ENCODE results near the gene FOXI2. TPM values are rescaled to one million over a fixed set of nuclear protein-coding genes. Genes with fewer than 3 reads are reported as not detected.

FOXI2 gene
- total RNA-seq, 1 donor from 2014 or later, result not detected

DNA sequence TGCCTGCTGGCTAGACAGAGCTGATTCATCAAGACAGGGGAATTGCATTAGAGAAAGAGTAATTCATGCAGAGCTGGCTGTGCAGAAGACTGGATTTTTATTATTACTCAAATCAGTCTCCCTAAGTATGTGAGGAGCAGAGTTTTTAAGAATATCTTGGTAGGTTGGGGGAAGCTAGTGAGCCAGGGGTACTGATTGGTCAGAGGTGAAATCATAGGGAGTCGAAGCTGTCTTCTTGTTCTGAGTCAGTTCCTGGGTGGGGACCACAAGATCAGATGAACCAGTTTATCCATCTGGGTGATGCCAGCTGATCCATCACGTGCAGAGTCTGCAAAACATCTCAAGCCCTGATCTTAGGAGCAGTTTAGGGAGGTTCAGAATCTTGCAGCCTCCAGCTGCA lies 39.8 kb downstream of the FOXI2 start:
- Histone ChIP-seq H3K27me3 (ENCODE audit: control insufficient read depth in 3 of 3, insufficient read depth in 3 of 3, low read length in 3 of 3) (peaks cover 0 to 4% (median 0%) of the 10 kb centered on the region in 3 donors), H3K4me1 (ENCODE audit: control insufficient read depth in 3 of 3, insufficient read depth in 3 of 3, low read length in 3 of 3) (no peaks in the 10 kb centered on the region), H3K9me3 (ENCODE audit: control insufficient read depth in 3 of 3, low read length in 3 of 3) (no peaks in the 10 kb centered on the region), H3K9ac (ENCODE audit: low read depth in 1 of 3, low read length in 3 of 3) (no peak overlapping the region), H3K36me3 (ENCODE audit: control insufficient read depth in 3 of 3, insufficient read depth in 3 of 3, low read length in 3 of 3) (no peaks in the 10 kb centered on the region), H3K4me3 (ENCODE audit: low read length in 3 of 3) (no peak overlapping the region), H3K27ac (ENCODE audit: low read depth, low read length) (no peak overlapping the region)

DNA sequence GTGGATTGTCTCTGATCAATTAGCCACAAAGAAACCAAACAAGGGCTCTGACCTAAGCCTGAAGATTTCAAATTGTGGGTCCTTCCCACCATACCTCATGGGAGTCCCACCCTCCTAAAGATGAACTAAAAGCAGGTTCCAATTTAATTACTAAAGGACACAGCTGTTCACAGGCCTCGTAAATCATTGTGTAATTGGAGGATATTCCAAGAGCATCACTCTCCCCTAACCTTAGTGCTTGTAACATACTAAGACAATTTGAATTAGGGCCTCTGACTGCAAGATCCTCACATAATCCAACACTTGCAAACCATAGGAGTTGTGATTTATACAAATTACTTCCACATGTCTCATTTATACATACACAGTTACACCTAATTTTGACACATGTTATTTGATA lies 44.4 kb downstream of the FOXI2 start:
- no peak overlapping the region for H3K9ac ChIP-seq (ENCODE audit: low read depth in 1 of 3, low read length in 3 of 3)
- H3K4me3 ChIP-seq (ENCODE audit: low read length in 3 of 3), result no peak overlapping the region
- no peaks in the 10 kb centered on the region for H3K4me1 ChIP-seq (ENCODE audit: control insufficient read depth in 3 of 3, insufficient read depth in 3 of 3, low read length in 3 of 3)
- no peaks in the 10 kb centered on the region for H3K9me3 ChIP-seq (ENCODE audit: control insufficient read depth in 3 of 3, low read length in 3 of 3)
- H3K36me3 ChIP-seq (ENCODE audit: control insufficient read depth in 3 of 3, insufficient read depth in 3 of 3, low read length in 3 of 3), result no peaks in the 10 kb centered on the region
- no peak overlapping the region for H3K27ac ChIP-seq (ENCODE audit: low read depth, low read length)
- H3K27me3 ChIP-seq (ENCODE audit: control insufficient read depth in 3 of 3, insufficient read depth in 3 of 3, low read length in 3 of 3), result peaks cover 0 to 4% (median 0%) of the 10 kb centered on the region in 3 donors

- no peaks in the 10 kb centered on the region for H3K36me3 ChIP-seq (ENCODE audit: control insufficient read depth in 3 of 3, insufficient read depth in 3 of 3, low read length in 3 of 3)
- H3K9me3 ChIP-seq (ENCODE audit: control insufficient read depth in 3 of 3, low read length in 3 of 3), result no peaks in the 10 kb centered on the region
- no peak overlapping the region for H3K27ac ChIP-seq (ENCODE audit: low read depth, low read length)
- H3K27me3 ChIP-seq (ENCODE audit: control insufficient read depth in 3 of 3, insufficient read depth in 3 of 3, low read length in 3 of 3), result peaks cover 0 to 9% (median 0%) of the 10 kb centered on the region in 3 donors
- H3K9ac ChIP-seq (ENCODE audit: low read depth in 1 of 3, low read length in 3 of 3), result no peak overlapping the region
- H3K4me3 ChIP-seq (ENCODE audit: low read length in 3 of 3), result no peak overlapping the region
- H3K4me1 ChIP-seq (ENCODE audit: control insufficient read depth in 3 of 3, insufficient read depth in 3 of 3, low read length in 3 of 3), result no peaks in the 10 kb centered on the region
Measured at GRCh38 chr10:127787873-127788272, 50.9 kb downstream of the FOXI2 start.

DNA sequence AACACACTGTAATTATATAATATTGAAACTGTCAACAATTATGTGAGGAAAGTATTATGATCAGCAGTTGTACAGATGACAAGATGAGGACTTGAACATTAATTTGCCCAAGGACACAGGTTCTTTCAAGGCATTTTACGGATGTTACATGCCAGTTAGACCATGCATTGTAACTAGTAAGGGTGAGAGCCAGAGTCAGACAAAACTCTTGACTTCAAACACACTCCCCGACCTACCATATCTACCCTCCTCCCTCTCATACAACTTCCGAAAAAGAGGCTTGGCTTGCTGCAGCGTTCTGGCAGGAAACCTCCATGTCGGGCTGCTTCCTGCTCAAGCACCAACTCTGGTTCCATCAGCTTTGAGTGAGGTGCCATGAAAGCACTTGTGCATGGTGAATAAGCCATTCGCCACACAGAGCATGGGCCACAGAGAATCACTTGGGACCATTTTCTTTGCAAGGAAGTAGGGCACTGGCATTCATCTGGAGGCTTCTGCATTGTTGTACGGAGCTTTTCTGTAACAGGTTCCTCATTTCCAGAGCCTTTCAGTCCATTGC lies 53.2 kb downstream of the FOXI2 start:
- H3K27me3 ChIP-seq (ENCODE audit: control insufficient read depth in 3 of 3, insufficient read depth in 3 of 3, low read length in 3 of 3), result peaks cover 0 to 9% (median 0%) of the 10 kb centered on the region in 3 donors
- no peak overlapping the region for H3K27ac ChIP-seq (ENCODE audit: low read depth, low read length)
- H3K9me3 ChIP-seq (ENCODE audit: control insufficient read depth in 3 of 3, low read length in 3 of 3), result no peaks in the 10 kb centered on the region
- H3K36me3 ChIP-seq (ENCODE audit: control insufficient read depth in 3 of 3, insufficient read depth in 3 of 3, low read length in 3 of 3), result no peaks in the 10 kb centered on the region
- H3K4me1 ChIP-seq (ENCODE audit: control insufficient read depth in 3 of 3, insufficient read depth in 3 of 3, low read length in 3 of 3), result no peaks in the 10 kb centered on the region
- H3K9ac ChIP-seq (ENCODE audit: low read depth in 1 of 3, low read length in 3 of 3), result no peak overlapping the region
- no peak overlapping the region for H3K4me3 ChIP-seq (ENCODE audit: low read length in 3 of 3)

Other genes starting within 250 kb of the FOXI2 start
- not detected for gene NPS, start 187.9 kb upstream of the FOXI2 start, total RNA-seq
- 0.52 TPM for gene CLRN3, start 155.8 kb downstream of the FOXI2 start, total RNA-seq
- 7.8 TPM for gene PTPRE, start 169.9 kb downstream of the FOXI2 start, total RNA-seq

Measured in skeletal muscle tissue (tissue), 4 donors.